Natural killer cell (primary cell): ENCODE results near the gene CCND3. TPM values are rescaled to one million over a fixed set of nuclear protein-coding genes. Genes with fewer than 3 reads are reported as not detected.

Source experiments
- ATAC-seq, 3 donors: fragments of 150-1000 bp in 2 of 3; fragments of 200-7000 bp in 1 of 3; cut with Tn5 transposase; 1 replicate in 1 of 3; 2 replicates in 2 of 3; pipeline ENCODE4 v1.10.0; 2021; ENCODE audit warnings: mild to moderate bottlenecking in 2 of 3, moderate library complexity in 2 of 3
- DNase-seq, 2 donors: peaks; one replicate each; pipeline versions ENCODE4 v3.0.0 to v3.0.0-alpha.2; 2013 to 2021; ENCODE audit warnings: mixed read lengths in 1 of 2
- H3K27ac ChIP-seq: one replicate; pipeline ENCODE4 v1.5.1; 2013; ENCODE audit warnings: mild to moderate bottlenecking, low read length
- H3K27me3 ChIP-seq: one replicate; pipeline ENCODE4 v1.6.1; 2013; ENCODE audit warnings: low read length; ENCODE audit not compliant: control insufficient read depth, insufficient read depth
- H3K36me3 ChIP-seq: one replicate; pipeline ENCODE4 v1.6.1; 2013; ENCODE audit warnings: low read length; ENCODE audit not compliant: control insufficient read depth, insufficient read depth
- H3K4me1 ChIP-seq: one replicate; pipeline ENCODE4 v1.6.1; 2013; ENCODE audit warnings: low read length; ENCODE audit not compliant: control insufficient read depth, insufficient read depth
- H3K4me3 ChIP-seq: one replicate; pipeline ENCODE4 v1.5.1; 2013; ENCODE audit warnings: low read length
- H3K9me3 ChIP-seq: one replicate; pipeline ENCODE4 v1.6.1; 2013; ENCODE audit warnings: low read length; ENCODE audit not compliant: control insufficient read depth, insufficient read depth
- H3K27ac Mint-ChIP-seq, 2 donors: one replicate each; pipeline ENCODE4 v1.8.0; 2022; ENCODE audit warnings: mild to moderate bottlenecking in 2 of 2, mixed read lengths in 2 of 2, moderate library complexity in 1 of 2
- H3K27me3 Mint-ChIP-seq, 2 donors: one replicate each; pipeline ENCODE4 v1.8.0; 2022; ENCODE audit warnings: low read depth in 2 of 2, mixed read lengths in 2 of 2
- H3K36me3 Mint-ChIP-seq: one replicate; pipeline ENCODE4 v1.8.0; 2022; ENCODE audit warnings: mixed read lengths
- H3K4me1 Mint-ChIP-seq, 2 donors: one replicate each; pipeline ENCODE4 v1.8.0; 2022; ENCODE audit warnings: mixed read lengths in 2 of 2
- H3K4me3 Mint-ChIP-seq: one replicate; pipeline ENCODE4 v1.8.0; 2022; ENCODE audit warnings: mild to moderate bottlenecking, moderate library complexity, mixed read lengths
- H3K9me3 Mint-ChIP-seq, 2 donors: one replicate each; pipeline ENCODE4 v1.8.0; 2022; ENCODE audit warnings: mixed read lengths in 2 of 2
- WGBS: methylation state at CpG from one replicate; pipeline ENCODE4 v1.1.7; 2013; ENCODE audit warnings: missing lambda C conversion rate; ENCODE audit not compliant: insufficient coverage; 5-methylcytosine and 5-hydroxymethylcytosine counted together
- intact Hi-C: fragments of 100-400 bp; cut with micrococcal nuclease; formaldehyde crosslinking; loops from one replicate; pipeline ENCODE4 v1.14.2; 2022
- total RNA-seq, 4 donors: library from RNA; stranded (reverse); fragments of 120-200 nt in 1 of 4; gene quantifications; one replicate each; pipeline versions ENCODE4 v1.2.3 to v1.2.4, GENCODE V29; 2013 to 2022
- TF ChIP-seq, protein P1 (sequence below): fragments of 200-600 bp; IDR thresholded peaks from one replicate; pipeline ENCODE4 v1.8.0; 2022; ENCODE audit warnings: antibody characterized with exemption

CCND3 gene
- total RNA-seq, 3 donors from 2014 or later (not counting 1 experiment from before 2014, with no cell fraction given) = 409 to 438 (median 438) TPM

DNA sequence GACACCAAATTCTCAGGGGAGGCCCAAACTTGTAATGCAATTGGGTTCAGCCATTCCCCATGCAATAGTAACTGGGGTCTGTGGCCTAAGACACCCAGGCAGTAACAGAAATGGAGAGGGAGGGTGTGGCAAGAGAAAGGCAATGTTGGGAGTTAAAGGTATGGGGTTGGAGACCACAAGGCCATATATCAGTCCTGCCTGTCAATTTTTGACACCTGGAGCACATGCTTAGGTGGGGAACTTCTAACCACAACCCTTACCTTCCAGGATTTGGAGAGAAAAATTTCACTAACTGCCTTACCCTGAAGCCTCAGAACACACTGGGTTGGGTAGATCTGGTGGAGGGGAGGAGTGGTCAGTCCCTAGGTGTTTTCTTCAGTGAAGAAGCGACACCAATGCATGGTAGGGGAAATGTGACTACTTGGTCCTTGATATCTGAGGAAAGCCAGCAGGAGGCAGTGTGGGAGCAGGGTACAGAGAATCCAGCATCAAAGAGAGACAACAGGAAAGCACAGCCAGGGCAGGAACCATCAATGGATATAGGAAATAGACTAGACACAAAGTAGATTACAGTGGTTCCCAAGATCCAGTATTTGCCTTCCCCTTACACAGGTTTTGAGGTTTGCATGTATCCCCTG, 39.6 kb downstream of the CCND3 start:
- Histone ChIP-seq H3K4me1 (peaks cover 4% of the 10 kb centered on the region), H3K36me3 (peaks cover 15% of the 10 kb centered on the region), H3K4me3 (no peak overlapping the region), H3K27ac (no peak overlapping the region), H3K9me3 (no peaks in the 10 kb centered on the region), H3K27me3 (no peaks in the 10 kb centered on the region)
- ATAC-seq (peak; percentile 54 to 78 (median 69)), DNase-seq (peak; percentile 32 to 82)
- no peaks in the 10 kb centered on the region for H3K27me3 Mint-ChIP-seq
- intact Hi-C loops = loop anchor here (1.0 kb wide), 1 partner anchor 142 kb away; no protein-coding TSS in a partner anchor
- H3K4me1 Mint-ChIP-seq = peaks cover 18 to 20% of the 10 kb centered on the region in 2 donors
- peak overlapping the region; percentile 14 to 52 for H3K27ac Mint-ChIP-seq
- no peak overlapping the region for H3K4me3 Mint-ChIP-seq
- WGBS = 77% methylated on average over 1 of the region's 1 CpG
- H3K36me3 Mint-ChIP-seq = peaks cover 17% of the 10 kb centered on the region
- no peaks in the 10 kb centered on the region for H3K9me3 Mint-ChIP-seq
- TF ChIP-seq, protein P1, sequence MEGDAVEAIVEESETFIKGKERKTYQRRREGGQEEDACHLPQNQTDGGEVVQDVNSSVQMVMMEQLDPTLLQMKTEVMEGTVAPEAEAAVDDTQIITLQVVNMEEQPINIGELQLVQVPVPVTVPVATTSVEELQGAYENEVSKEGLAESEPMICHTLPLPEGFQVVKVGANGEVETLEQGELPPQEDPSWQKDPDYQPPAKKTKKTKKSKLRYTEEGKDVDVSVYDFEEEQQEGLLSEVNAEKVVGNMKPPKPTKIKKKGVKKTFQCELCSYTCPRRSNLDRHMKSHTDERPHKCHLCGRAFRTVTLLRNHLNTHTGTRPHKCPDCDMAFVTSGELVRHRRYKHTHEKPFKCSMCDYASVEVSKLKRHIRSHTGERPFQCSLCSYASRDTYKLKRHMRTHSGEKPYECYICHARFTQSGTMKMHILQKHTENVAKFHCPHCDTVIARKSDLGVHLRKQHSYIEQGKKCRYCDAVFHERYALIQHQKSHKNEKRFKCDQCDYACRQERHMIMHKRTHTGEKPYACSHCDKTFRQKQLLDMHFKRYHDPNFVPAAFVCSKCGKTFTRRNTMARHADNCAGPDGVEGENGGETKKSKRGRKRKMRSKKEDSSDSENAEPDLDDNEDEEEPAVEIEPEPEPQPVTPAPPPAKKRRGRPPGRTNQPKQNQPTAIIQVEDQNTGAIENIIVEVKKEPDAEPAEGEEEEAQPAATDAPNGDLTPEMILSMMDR = peak; percentile 49

DNA sequence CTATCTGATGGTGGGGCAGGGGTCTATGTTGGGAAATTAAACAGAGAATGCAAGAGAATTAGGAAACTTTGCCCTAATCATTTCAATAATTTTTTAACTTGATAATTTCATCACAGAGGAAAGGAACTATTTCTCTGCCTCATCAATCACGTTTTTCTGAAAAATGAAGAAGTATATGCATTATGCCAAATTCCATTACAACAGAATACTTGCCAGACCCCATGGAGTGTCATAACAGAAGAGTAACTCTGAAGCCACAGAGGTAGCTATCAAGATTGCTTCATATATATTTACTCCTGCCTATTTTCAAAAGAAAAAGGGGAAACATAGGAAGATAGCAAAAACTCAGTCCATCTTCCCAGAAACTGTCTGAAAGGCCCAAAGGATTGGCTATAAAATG, 40.7 kb downstream of the CCND3 start:
- intact Hi-C loops = no loop called here
- no peak overlapping the region for H3K27ac ChIP-seq
- 100% methylated on average over 1 of the region's 1 CpG for WGBS

DNA sequence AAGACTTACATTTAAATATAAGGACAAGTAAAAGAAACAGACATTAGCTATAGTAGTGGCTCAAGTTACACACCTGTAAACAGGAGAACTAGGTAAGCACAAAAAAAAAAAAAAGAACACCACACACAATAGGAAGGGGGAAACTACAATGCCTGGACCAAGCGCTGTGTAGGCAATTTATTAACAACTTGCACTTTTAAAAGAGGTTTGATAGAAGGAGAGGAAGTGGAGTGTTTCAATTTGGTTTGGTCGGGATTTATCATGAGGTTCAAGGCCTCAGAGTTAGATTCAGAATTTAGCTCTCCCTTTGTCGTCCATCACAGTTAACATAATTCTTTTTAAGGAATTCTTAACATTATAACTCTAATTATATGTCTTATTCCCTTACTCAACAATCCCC, 45.3 kb downstream of the CCND3 start:
- Histone ChIP-seq H3K36me3 (no peaks in the 10 kb centered on the region), H3K4me3 (no peak overlapping the region), H3K9me3 (no peaks in the 10 kb centered on the region), H3K27ac (peak overlapping the region; percentile 85), H3K27me3 (no peaks in the 10 kb centered on the region), H3K4me1 (peaks cover 14% of the 10 kb centered on the region)
- TF ChIP-seq, protein P1 = no peak
- peaks cover 11 to 13% of the 10 kb centered on the region in 2 donors for H3K4me1 Mint-ChIP-seq
- H3K4me3 Mint-ChIP-seq = no peak overlapping the region
- H3K27me3 Mint-ChIP-seq = no peaks in the 10 kb centered on the region
- DNase-seq (no peak), ATAC-seq (no peak)
- H3K36me3 Mint-ChIP-seq = no peaks in the 10 kb centered on the region
- no peaks in the 10 kb centered on the region for H3K9me3 Mint-ChIP-seq
- intact Hi-C loops = no loop called here
- 25% methylated on average over 2 of the region's 3 CpGs for WGBS
- no peak overlapping the region for H3K27ac Mint-ChIP-seq

More for the DNA sequence above, 40.7 kb downstream of the CCND3 start:
- H3K36me3 Mint-ChIP-seq = peaks cover 9% of the 10 kb centered on the region
- peak overlapping the region in 1 of 2 donors; percentile 26 for H3K27ac Mint-ChIP-seq
- H3K4me1 Mint-ChIP-seq = peaks cover 18 to 25% of the 10 kb centered on the region in 2 donors
- Histone ChIP-seq H3K4me1 (peaks cover 8% of the 10 kb centered on the region), H3K36me3 (peaks cover 4% of the 10 kb centered on the region), H3K4me3 (no peak overlapping the region), H3K9me3 (no peaks in the 10 kb centered on the region), H3K27me3 (no peaks in the 10 kb centered on the region)
- no peak for DNase-seq
- TF ChIP-seq, protein P1 = no peak
- no peak for ATAC-seq
- no peak overlapping the region for H3K4me3 Mint-ChIP-seq
- no peaks in the 10 kb centered on the region for H3K9me3 Mint-ChIP-seq
- no peaks in the 10 kb centered on the region for H3K27me3 Mint-ChIP-seq
